HG03280 (cell line): ENCODE results near the gene SERPINA10.

ENCODE experiments used
- ATAC-seq: cut with Tn5 transposase; IDR thresholded peaks from one replicate; pipeline ENCODE4 v1.9.1; 2021; ENCODE audit warnings: mild to moderate bottlenecking, moderate library complexity; ENCODE audit not compliant: unreplicated experiment

The SERPINA10 gene, protein sequence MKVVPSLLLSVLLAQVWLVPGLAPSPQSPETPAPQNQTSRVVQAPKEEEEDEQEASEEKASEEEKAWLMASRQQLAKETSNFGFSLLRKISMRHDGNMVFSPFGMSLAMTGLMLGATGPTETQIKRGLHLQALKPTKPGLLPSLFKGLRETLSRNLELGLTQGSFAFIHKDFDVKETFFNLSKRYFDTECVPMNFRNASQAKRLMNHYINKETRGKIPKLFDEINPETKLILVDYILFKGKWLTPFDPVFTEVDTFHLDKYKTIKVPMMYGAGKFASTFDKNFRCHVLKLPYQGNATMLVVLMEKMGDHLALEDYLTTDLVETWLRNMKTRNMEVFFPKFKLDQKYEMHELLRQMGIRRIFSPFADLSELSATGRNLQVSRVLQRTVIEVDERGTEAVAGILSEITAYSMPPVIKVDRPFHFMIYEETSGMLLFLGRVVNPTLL

DNA sequence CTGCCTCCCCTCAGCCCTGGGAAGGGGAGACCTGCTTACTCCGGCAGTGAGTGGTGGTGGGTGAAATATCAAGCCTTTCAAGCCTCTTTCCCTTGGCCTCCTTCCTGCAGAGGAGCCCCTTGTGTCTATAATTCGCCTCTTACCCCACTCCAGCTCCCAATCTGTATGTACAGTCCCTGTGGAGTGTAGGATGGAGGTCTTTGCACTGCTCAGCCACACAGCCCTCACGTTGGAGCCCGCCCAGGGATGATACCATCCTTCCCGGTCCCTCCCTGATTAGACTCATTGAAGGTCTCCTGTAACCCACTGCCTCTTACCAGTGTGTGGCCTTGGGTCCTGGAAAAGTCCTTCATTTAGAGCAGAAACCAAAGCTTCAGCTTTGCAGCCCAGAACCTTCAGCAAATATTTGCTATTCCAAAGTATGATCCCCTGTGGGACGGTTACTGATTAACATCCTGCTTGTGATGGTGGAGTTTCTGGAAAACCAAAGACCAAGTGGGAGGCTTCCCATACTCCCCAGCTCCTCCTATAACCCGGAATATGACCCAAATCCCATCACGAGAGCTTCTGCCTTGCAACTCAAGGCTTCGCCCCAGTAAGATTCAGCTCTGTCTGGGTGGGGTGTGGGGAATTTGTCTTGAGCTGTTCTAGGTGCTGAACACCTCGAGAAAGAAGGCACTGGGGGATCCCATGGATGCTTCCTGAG lies at the start of gene SERPINA10:
SERPINA10 (minus strand) TSS at position 397 of the 706 bp plus-strand sequence. CDS start 2,675 bp downstream, outside the sequence.
- ATAC-seq, result no peak

DNA sequence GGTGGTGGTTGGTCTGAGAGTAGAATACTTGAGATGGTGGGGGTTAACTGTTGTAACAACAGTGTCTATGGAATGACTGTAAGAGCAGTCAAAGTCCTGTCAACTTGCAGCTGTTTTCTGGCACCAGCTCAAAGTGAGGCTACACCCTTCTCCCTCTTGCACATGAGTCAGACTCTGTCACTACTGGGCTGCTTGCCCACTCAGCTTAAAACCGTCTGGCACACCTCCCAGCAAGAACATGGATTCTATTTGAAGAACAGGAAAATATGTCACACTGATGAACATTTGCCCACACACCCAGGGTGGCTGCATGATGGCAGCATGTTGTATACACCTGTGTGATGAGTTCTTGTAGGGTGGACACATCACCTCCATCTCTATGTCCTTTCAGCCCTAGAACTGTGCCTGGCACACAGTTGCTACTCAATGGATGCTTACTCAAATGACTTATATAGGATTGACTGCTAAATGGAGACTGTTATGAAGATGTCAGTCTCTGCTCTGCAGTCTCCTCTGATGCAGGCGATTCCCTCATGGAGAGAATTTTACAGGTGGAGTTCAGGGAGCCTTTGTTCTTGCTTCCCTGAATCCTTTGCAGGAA lies 49.4 kb upstream of the SERPINA10 start:
- no peak for ATAC-seq

DNA sequence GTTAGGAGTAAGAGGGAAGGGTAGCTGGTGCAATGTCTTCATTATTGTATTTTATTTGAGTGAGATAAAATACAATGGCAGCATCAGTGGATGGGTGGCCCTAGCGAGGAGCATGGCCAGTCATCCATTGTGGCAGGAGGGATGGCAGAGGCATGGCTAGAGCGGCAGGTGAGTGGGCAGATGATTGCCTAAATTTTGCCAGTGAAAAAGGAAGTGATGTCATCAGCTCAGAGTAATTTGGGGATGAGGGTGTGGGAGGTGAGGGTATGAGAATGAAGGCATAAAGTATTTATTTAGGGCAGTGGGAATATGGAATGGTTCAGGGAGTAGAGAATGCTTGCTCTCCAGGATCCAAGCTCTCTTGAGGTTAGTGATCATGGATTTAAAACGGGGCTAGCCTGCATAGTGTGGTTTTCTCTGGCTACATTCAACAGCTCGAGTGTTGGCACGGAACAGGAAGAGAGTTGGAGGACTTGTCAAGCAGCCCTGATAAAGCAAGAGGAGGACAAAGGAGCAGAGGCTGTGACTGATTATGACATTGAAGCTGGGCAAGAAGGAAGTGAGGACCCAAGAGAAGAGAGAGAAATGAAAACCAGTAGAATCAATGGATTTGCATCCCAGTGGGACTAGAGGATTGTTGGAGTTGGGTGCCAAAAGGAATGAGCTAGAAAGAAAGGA lies 48.7 kb upstream of the SERPINA10 start:
- no peak for ATAC-seq

DNA sequence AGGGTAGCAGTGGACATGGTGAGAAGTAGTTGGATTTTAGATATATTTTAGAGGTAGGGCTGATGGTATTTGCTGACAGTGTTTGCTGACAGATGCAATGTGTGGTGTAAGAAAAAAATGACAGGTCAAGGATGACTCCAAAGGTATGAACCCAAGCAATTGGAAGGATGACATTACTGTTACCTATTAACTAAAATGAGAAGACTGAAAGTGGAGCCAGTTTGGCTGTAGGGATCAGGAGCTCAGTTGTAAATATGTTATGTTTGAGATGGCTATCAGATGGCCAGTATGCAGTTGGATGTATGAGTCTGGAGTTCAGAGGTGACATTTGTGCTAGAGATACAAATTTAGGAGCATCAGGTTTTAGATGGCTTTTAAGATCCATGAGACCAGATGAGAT lies 47.5 kb upstream of the SERPINA10 start:
- no peak for ATAC-seq

DNA sequence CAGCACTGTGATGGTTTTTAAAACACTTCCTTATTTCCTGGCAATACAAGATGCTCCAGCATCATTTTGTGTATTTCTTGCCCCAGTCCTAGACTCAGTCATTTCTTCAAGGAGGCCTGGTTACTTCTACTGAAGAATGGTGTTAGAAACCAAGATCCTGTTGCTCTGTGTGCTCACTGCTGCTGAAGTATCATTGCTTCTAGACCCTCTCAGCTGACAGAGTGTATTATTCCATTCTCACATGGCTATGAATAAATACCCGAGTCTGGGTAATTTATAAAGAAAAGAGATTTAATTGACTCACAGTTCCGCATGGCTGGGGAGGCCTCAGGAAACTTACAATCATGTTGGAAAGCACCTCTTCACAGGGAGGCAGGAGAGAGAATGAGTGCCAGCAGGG lies 45.0 kb upstream of the SERPINA10 start:
- no peak for ATAC-seq

DNA sequence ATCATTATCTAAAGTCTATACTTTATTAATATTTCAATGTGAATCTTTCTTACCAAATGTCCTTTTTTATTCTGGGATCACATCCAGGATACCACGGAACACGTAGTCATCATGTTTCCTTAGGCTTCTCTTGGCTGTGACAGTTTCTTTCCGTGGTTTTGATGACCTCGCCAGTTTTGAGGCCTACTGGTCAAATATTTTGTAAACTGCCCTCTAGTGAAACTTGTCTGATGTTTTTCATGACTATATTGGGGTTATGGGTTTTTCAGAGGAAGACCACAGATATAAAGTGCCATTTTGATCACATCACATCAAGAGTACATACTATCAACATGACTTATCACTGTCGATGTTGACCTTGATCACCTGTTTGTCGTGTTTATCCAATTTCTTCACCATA lies 44.2 kb upstream of the SERPINA10 start:
- no peak for ATAC-seq

DNA sequence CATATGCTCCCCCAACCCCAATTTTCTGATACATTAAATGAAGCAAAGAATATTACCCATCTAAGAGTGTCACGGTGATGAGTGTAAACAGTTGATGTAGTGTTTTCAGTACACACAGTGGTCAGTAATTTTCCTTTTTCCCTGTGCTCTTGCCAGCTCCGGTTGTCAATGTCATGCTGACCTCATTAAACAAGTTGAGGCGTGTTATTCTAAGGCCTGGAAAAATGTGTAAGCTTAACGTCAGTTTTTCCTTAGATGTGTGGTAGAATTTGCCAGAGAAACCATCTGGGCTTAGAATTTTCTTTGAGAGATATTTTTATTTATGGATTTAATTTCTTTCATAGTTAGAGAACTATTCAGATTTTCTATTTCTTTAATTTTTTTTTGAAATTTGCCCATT lies 41.8 kb upstream of the SERPINA10 start:
- ATAC-seq, result no peak

DNA sequence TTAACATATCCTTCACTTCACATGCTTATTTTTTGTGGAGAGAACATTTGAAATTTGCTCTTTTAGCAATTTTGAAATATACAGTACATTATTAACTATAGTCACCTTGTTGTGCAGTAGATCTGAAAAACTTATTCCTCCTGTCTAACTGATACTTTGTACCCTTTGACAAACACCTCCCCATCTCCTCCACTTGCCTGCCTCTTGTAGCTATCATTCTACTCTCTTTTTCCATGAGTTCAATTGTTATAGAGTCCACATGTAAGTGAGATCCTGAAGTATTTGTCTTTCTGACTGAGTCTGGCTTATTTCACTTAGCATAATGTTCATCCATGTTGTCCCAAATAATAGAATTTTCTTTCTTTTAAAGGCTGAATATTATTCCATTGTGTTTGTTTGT lies 39.5 kb upstream of the SERPINA10 start:
- ATAC-seq, result no peak

DNA sequence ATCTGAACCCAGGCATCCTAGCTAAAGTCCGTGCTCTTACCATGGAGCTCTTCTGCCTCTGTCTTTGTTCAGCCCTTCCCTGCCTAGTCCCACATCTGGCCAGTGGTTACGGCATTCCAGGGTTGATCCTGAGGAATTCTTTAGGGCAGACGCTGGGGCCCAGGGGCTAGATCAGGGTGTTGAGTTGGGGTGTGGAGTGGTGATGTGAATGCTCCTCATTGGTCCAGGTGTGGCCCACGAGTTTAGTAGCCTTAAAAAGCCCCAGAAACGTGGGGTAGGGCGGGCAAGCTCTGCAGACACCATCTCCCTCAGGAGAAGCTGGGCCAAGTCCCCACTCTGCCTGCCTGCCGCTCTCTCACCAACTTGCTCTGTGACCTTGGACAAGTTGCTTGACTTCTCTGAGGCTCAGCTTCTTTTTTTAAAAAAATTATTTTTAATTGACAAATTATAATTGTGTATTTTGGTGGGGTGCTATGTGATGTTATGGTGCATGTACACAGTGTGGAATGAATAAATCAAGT lies 39.1 kb upstream of the SERPINA10 start:
- ATAC-seq, result no peak

DNA sequence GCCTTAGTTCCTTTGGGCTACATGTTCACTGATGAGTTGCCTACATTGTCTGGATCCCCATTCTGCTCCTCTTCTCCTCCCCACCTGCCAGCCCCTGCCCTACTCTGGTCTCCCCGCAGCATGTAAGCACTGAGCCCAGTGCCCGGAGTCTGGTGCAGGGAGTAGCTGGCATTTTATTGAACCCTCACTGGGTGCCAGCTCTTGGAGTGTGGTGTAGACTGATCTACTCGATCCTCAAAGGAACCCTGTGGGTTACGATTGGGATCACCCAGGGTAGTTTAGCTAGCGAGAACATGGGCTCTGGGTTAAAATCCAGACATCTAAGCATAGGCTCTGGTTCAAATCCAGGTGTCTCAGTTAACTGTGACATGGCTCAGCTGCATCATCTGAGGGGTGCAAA lies 38.4 kb upstream of the SERPINA10 start:
- no peak for ATAC-seq

DNA sequence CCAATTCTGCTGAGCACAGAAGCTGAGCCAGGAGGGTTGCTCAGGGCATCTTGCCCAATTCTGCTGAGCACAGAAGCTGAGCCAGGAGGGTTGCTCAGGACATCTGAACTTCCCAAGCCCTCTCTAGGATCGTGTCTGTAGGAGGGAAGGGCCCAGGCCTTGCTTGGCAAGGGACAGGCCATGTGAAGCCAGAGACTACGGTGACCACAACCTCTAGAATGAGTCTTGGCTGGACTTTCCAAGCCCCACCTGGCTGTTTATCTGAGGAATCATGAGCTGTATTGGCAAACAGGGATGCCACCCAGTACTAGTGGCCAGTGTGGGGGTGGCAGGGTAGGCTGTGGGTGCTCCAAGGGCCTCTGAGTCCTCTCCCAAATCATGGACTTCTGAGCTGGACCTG lies 37.8 kb upstream of the SERPINA10 start:
- ATAC-seq, result no peak

DNA sequence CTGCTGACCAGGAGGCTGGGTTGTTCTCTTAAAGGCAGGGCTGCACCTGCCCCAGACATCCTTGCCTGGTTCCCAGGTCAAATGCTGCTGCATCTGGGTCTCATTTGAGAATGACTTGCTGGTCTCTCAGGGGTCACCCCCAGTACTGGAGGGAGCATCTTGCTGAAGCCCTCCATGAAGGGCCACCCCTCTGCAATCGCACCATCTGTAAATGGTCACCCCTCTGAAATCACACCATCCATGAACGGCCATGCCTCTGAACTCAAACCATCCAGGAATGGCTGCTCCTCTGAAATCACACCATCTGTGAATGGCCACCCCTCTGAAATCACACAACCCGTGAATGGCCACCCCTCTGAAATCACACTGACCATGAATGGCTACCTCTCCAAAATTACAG lies 37.4 kb upstream of the SERPINA10 start:
- no peak for ATAC-seq

DNA sequence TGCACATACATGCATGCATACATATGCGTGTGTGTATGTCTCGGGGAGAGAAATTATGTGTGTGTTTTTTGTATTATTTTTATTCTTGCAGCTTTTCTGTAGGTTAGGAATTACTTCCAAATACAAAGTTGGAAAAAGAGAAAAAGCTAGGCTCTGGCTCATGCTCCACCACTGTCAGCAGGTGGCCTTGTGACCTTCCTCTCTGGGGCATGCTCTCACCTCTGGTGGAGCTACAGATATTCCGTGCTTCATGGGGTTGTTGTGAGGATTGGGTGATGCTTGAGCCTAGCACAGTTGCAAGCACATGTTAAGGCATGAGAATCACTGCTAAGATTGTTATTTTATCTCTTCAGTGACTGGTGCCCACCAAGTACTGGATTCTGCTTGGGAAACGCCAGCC lies 36.8 kb upstream of the SERPINA10 start:
- no peak for ATAC-seq

DNA sequence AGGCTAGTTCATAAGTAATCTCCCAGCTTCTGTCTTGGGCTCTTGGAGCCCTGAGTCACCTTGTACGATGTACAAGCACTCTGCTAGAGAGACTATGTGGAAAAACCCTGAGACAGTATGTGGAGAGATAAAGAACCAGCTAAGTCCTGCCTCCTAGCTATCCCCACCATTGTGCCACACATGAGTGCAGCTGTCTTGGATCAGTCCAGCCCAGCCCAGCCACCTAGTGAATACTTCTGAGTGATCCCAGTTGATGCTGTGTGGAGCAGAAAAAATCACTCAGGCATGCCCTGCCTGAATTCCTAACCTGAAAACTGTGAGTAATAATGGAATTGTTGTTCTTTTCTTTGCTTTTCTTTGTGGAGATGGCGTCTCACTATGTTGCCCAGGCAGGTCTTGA lies 35.1 kb upstream of the SERPINA10 start:
- no peak for ATAC-seq

DNA sequence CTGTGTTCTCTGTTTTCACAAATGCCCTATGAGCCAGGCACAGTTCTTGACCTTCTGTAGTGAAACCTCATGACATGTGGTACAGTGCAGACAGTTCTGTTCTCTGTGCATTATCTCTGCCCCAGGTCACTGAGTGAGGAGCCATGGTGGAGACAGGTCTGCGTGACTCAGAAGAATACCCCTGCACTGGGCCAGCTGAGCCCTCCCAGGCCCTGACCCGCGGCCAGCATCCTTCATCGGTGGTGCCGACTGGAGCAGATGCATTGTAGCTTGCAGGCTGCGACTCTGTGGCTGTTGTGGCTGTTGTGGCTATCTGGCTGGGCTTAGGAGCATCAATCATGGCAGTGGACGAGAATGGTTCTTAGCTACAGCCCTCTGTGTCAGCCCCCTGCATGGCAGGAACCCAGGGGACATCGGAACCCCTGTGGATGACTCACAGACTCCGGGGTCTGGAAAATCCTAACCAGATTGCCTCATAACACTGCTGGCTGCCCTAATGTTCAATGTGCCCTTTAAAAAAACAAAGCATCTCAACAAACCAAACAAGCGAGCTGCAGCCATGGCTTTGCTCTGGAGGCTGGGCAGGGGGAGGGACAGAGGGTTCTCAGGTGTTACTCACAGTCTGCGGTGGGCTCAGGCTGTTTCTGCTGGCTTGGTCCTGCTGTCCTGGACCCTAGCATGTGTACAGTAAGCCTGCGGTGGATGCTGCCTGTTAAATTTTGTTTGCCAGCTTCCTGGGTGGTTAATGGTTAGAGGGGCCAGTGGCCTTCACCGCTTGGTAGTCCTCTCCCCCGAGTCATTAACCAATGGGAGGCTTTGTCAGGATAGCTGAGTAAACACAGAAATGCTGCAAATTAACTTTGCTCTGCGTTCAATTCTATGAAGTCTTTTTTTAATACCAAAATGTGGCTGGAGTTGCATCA lies 29.8 kb upstream of the SERPINA10 start, which contains the start of gene SERPINA6:
SERPINA6 (minus strand) TSS at position 689 of the 923 bp plus-strand sequence. CDS start 8,688 bp downstream, outside the sequence.
- no peak for ATAC-seq

DNA sequence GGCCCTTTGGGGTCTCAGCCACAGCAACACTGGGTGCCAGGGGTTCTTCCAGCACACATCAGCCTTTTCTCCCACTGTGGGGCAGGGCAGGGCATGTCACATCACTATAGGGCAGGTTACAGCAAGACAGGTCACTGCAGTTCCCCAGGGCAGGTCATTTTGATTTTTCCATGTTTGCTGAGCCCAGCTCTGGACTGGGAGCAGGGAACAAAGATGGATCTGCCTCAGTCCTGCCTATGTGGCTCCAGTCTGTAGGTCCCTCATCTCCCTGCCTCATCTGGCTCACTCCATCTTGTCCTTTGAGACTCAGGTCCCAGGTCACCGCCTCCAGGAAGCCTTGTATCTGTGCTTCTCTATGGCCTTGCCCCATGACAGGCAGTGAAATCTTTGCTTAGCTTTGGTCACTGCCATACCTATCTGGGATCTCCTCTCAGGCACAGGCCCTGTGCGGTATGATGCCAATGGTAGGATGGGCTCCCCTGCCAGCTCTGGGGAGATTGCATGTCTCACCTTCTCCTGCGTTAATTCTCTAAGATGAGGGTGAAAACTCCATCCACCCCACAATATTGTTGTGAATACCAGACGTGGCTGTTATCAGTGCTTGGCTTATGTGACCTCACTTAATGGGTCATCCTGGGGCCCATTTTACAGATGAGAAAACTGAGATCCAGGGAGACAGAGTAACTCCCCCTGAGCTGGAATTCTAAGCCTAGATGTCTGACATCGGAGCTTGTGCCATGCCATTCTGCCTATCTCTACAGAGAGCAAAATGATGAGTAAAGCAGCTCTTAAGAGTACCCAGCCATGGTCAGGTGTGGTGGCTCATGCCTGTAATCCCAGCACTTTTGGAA lies 28.6 kb upstream of the SERPINA10 start:
- ATAC-seq, result no peak

DNA sequence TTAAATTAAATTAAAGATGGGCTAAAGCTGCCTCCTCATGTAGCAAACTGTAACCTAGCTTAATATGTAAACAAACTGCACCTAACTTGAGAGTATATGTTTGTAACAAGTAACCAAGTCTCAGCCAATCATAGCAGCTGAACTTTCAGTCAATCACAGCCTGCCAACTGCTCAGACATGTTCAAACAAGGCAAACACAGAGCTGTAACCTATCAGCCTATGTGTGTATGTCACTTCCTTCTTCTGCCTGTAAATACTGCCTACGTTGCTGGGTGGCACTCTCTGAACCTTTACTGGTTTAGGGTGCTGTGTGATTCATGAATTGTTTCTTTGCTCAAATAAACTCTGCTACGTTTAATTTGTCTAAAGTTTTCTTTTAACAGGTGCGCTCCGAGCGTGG lies 27.2 kb upstream of the SERPINA10 start:
- no peak for ATAC-seq

DNA sequence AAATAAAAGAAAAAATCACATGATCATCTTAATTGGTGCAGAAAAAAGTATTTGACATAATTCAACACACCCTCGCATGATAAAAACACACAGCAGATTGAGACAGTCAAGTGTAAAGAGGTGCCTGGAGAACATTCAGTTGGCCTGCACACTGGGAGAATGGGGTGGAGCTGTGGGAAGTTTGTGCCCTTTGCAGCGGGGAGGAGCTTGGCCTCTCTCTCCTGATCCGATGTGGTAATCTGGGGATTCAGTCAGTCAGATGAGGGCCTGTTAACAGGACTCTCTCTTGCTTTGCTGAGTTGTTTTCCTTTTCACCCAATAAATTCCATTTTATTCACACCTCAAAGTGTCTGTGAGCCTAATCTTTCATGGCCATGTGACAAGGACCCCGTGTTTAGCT lies 24.2 kb upstream of the SERPINA10 start:
- no peak for ATAC-seq

DNA sequence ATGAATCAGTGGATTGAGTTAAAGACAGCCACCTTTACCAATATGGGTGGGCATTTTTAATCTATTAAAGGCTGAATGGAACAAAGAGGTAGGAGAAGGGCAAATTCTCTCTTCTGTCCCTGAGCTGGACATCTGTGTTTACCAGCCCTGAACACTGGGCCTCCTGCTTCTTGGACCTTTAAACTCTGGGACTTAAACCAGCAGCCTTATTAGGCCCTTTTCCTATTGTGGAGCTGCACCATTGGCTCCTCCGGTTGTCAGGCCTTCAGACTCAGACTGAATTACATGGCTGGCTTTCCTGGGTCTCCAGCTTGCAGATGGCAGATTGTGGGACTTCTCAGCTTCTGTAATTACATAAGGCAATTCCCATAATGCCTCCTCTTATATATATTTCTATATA lies 23.6 kb upstream of the SERPINA10 start:
- no peak for ATAC-seq
